OCI-LY1 (cell line): Measurements from ENCODE around the gene SLCO1A2.

Experiments used
- H2AFZ ChIP-seq: fragments of 200-600 bp; sonication (generic), shearing (Covaris generic); 2 replicates; pipeline ENCODE4 v1.6.0; 2014; ENCODE audit warnings: antibody characterized with exemption, mild to moderate bottlenecking, low read length
- H3F3A ChIP-seq: fragments of 200-600 bp; sonication (generic), shearing (Covaris generic); 2 replicates; pipeline ENCODE4 v1.6.0; 2014; ENCODE audit warnings: mild to moderate bottlenecking, antibody characterized with exemption, low read length, moderate library complexity; ENCODE audit not compliant: insufficient read depth
- H3K27ac ChIP-seq: fragments of 200-600 bp; sonication (generic); 2 replicates; pipeline ENCODE4 v1.5.1; 2014; ENCODE audit warnings: low read length, mixed run types, mild to moderate bottlenecking, low read depth; ENCODE audit not compliant: poor library complexity, severe bottlenecking
- H3K27me3 ChIP-seq: fragments of 200-600 bp; sonication (generic); 2 replicates; pipeline ENCODE4 v1.6.0; 2014; ENCODE audit warnings: antibody characterized with exemption, mild to moderate bottlenecking, low read length, moderate library complexity; ENCODE audit not compliant: insufficient read depth
- H3K36me3 ChIP-seq: fragments of 200-600 bp; sonication (generic); 2 replicates; pipeline ENCODE4 v1.6.1; 2014; ENCODE audit warnings: mild to moderate bottlenecking, antibody characterized with exemption, low read length, moderate library complexity, mixed read lengths; ENCODE audit not compliant: insufficient read depth
- H3K4me1 ChIP-seq: fragments of 200-600 bp; sonication (generic); 2 replicates; pipeline ENCODE4 v1.5.1; 2014; ENCODE audit warnings: mild to moderate bottlenecking, low read length, moderate library complexity; ENCODE audit not compliant: insufficient read depth, severe bottlenecking
- H3K4me2 ChIP-seq: fragments of 200-600 bp; sonication (generic), shearing (Covaris generic); 2 replicates; pipeline ENCODE4 v1.6.1; 2014; ENCODE audit warnings: low read length
- H3K4me3 ChIP-seq: fragments of 200-600 bp; sonication (generic); 2 replicates; pipeline ENCODE4 v1.5.1; 2014; ENCODE audit warnings: low read length, low read depth, mild to moderate bottlenecking, mixed read lengths; ENCODE audit not compliant: poor library complexity, severe bottlenecking
- H3K79me2 ChIP-seq: fragments of 200-600 bp; shearing (Covaris generic); 2 replicates; pipeline ENCODE4 v1.6.1; 2016; ENCODE audit warnings: mixed run types, low read length, mixed read lengths; ENCODE audit not compliant: insufficient read depth
- H3K9ac ChIP-seq: fragments of 200-600 bp; sonication (generic), shearing (Covaris generic); 2 replicates; pipeline ENCODE4 v1.6.1; 2014; ENCODE audit warnings: mild to moderate bottlenecking, low read length, mixed read lengths
- H3K9me2 ChIP-seq: fragments of 200-600 bp; sonication (generic), shearing (Covaris generic); 2 replicates; pipeline ENCODE4 v1.6.1; 2014; ENCODE audit warnings: low read depth, mild to moderate bottlenecking, low read length, mixed read lengths
- H3K9me3 ChIP-seq: fragments of 200-600 bp; shearing (Covaris generic); 2 replicates; pipeline ENCODE4 v1.6.1; 2014; ENCODE audit warnings: low read length, mixed read lengths
- H4K20me1 ChIP-seq: fragments of 200-600 bp; sonication (generic), shearing (Covaris generic); 2 replicates; pipeline ENCODE4 v1.6.0; 2016; ENCODE audit warnings: mild to moderate bottlenecking, low read length; ENCODE audit not compliant: insufficient read depth
- EZH2 ChIP-seq: fragments of 200-600 bp; sonication (generic), shearing (Covaris generic); IDR thresholded peaks from 2 replicates; pipeline ENCODE4 v1.8.0; 2017; ENCODE audit warnings: borderline replicate concordance, mixed run types, mild to moderate bottlenecking, antibody characterized with exemption, low read length, moderate library complexity, mixed read lengths
- TF ChIP-seq, protein P1 (sequence below): fragments of 200-600 bp; sonication (generic), shearing (Covaris generic); IDR thresholded peaks from 2 replicates; pipeline ENCODE4 v1.5.1; 2017; ENCODE audit warnings: mild to moderate bottlenecking, antibody characterized with exemption, low read length, moderate library complexity, mixed read lengths

Gene SLCO1A2

DNA sequence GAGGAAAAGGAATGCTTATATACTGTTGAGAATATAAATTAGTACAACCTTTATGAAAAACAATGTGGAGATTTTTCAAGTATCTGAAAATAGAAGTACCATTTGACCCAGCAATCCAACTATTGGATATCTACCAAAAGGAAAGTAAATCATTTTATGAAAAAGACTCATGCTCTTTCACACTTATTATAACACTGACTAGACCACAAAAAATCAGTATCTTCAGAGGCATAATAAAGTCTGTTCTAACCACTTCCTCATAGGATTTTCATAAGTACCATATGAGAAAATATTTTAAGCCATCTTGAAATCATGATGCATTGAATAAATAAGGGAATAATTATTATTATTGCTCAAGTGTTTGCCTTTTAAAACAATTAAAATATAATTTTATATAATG, 112.9 kb downstream of the SLCO1A2 start:
- H2AFZ ChIP-seq: no peak overlapping the region
- no peaks in the 10 kb centered on the region for H3K4me1 ChIP-seq
- no peaks in the 10 kb centered on the region for H3K79me2 ChIP-seq
- no peaks in the 10 kb centered on the region for H3K36me3 ChIP-seq
- no peaks in the 10 kb centered on the region for H3K9me3 ChIP-seq
- H3K9me2 ChIP-seq: no peaks in the 10 kb centered on the region
- TF ChIP-seq, protein P1, sequence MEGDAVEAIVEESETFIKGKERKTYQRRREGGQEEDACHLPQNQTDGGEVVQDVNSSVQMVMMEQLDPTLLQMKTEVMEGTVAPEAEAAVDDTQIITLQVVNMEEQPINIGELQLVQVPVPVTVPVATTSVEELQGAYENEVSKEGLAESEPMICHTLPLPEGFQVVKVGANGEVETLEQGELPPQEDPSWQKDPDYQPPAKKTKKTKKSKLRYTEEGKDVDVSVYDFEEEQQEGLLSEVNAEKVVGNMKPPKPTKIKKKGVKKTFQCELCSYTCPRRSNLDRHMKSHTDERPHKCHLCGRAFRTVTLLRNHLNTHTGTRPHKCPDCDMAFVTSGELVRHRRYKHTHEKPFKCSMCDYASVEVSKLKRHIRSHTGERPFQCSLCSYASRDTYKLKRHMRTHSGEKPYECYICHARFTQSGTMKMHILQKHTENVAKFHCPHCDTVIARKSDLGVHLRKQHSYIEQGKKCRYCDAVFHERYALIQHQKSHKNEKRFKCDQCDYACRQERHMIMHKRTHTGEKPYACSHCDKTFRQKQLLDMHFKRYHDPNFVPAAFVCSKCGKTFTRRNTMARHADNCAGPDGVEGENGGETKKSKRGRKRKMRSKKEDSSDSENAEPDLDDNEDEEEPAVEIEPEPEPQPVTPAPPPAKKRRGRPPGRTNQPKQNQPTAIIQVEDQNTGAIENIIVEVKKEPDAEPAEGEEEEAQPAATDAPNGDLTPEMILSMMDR: no peak
- no peak for TF ChIP-seq EZH2
- no peaks in the 10 kb centered on the region for H4K20me1 ChIP-seq
- no peak overlapping the region for H3K4me2 ChIP-seq
- H3K27me3 ChIP-seq: no peaks in the 10 kb centered on the region
- H3F3A ChIP-seq: no peaks in the 10 kb centered on the region
- no peak overlapping the region for H3K9ac ChIP-seq
- no peak overlapping the region for H3K4me3 ChIP-seq
- H3K27ac ChIP-seq: no peak overlapping the region

DNA sequence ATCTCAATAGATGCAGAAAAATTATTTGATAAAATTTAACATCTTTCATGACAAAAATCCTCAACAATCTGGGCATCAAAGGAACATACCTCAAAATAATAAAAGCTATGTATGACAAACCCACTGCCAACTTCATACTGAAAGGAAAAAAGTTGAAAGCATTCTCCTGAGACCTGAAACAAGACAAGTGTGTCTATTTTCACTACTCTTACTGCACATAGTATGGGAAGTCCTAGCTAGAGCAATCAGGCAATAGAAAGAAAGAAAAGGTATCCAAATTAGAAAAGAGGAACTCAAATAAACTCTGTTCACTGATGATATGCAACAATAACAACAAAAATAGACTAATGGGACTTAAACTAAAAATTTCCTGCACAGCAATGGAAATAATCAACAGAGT, 113.6 kb downstream of the SLCO1A2 start:
- no peaks in the 10 kb centered on the region for H3K79me2 ChIP-seq
- no peaks in the 10 kb centered on the region for H3K4me1 ChIP-seq
- no peak overlapping the region for H3K9ac ChIP-seq
- H3K4me3 ChIP-seq: no peak overlapping the region
- H3F3A ChIP-seq: no peaks in the 10 kb centered on the region
- no peak overlapping the region for H3K27ac ChIP-seq
- H3K4me2 ChIP-seq: no peak overlapping the region
- no peaks in the 10 kb centered on the region for H3K9me3 ChIP-seq
- no peaks in the 10 kb centered on the region for H3K36me3 ChIP-seq
- no peaks in the 10 kb centered on the region for H4K20me1 ChIP-seq
- TF ChIP-seq EZH2: no peak
- TF ChIP-seq, protein P1: no peak
- no peaks in the 10 kb centered on the region for H3K27me3 ChIP-seq
- no peaks in the 10 kb centered on the region for H3K9me2 ChIP-seq
- H2AFZ ChIP-seq: no peak overlapping the region

DNA sequence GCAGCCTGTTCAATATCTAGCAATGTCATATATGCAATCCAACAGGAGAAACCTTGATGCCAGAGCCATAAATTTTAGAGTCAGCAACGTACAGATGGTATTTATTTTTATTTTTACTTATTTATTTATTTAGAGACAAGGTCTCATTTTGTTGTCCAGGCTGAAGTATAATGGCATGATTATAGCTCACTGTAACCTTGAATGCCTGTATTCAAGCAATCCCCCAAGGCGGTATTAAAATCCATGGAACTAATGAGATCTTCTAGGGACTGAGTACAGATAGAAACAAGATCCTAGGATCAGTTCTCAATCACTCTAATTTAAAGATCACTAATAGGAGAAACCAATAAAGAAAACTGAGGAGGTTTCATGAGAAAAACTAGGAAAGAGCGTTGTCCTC, 114.5 kb downstream of the SLCO1A2 start:
- Histone ChIP-seq H3K4me2 (no peak overlapping the region), H3K9me3 (no peaks in the 10 kb centered on the region), H3K27me3 (no peaks in the 10 kb centered on the region), H3F3A (no peaks in the 10 kb centered on the region), H3K36me3 (no peaks in the 10 kb centered on the region), H3K9ac (no peak overlapping the region), H3K4me1 (no peaks in the 10 kb centered on the region), H4K20me1 (no peaks in the 10 kb centered on the region), H3K79me2 (no peaks in the 10 kb centered on the region), H3K27ac (no peak overlapping the region), H3K9me2 (no peaks in the 10 kb centered on the region), H2AFZ (no peak overlapping the region), H3K4me3 (no peak overlapping the region)
- TF ChIP-seq EZH2: no peak

DNA sequence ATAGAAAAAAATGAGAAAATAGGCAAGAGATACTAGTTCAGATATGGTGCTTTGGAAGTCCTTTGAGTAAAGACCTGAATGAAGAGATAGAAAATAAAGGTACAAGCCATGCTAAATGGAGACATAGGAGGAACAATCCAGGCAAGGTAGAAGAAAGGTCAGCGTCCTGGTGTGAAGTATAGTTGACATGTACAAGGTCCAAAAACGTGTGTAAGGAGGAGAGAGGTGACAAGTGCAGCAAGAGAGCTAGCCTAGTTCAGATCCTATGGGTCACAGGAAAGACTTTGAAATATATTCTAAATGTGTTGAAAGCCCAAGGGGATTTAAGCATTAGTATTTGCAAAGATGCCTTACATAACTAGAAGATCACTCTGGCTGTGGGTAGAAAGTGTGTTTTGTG, 115.5 kb downstream of the SLCO1A2 start:
- Histone ChIP-seq H3K79me2 (no peaks in the 10 kb centered on the region), H3F3A (no peaks in the 10 kb centered on the region), H3K4me3 (no peak overlapping the region), H3K4me2 (no peak overlapping the region), H2AFZ (no peak overlapping the region), H3K27me3 (no peaks in the 10 kb centered on the region), H3K9me3 (no peaks in the 10 kb centered on the region), H4K20me1 (no peaks in the 10 kb centered on the region), H3K9me2 (no peaks in the 10 kb centered on the region), H3K27ac (no peak overlapping the region), H3K4me1 (no peaks in the 10 kb centered on the region), H3K36me3 (no peaks in the 10 kb centered on the region), H3K9ac (no peak overlapping the region)
- TF ChIP-seq, protein P1: no peak
- no peak for TF ChIP-seq EZH2
